BE2C (cell line): ENCODE measurements around the gene UBE2E2.

Experiments used
- DNase-seq: peaks from one replicate; pipeline ENCODE4 v3.0.0-alpha.2; 2020
- H3K27me3 ChIP-seq: fragments of 250-450 bp; sonication (Bioruptor Pico); 2 replicates; pipeline ENCODE4 v1.5.1; 2020; ENCODE audit warnings: mild to moderate bottlenecking
- H3K36me3 ChIP-seq: fragments of 250-450 bp; sonication (Bioruptor Pico); 2 replicates; pipeline ENCODE4 v1.5.1; 2020; ENCODE audit warnings: mild to moderate bottlenecking
- H3K4me1 ChIP-seq: fragments of 250-450 bp; sonication (Bioruptor Pico); 2 replicates; pipeline ENCODE4 v1.5.1; 2020
- H3K4me3 ChIP-seq: 2 replicates; pipeline ENCODE4 v1.5.1; 2011; ENCODE audit warnings: low read depth, low read length
- H3K9me3 ChIP-seq: fragments of 250-450 bp; sonication (Bioruptor Pico); 2 replicates; pipeline ENCODE4 v1.5.1; 2020
- TF ChIP-seq, protein P1 (sequence below): IDR thresholded peaks from 2 replicates; pipeline ENCODE4 v1.5.1; 2012; ENCODE audit warnings: mild to moderate bottlenecking, low read depth, low read length

Gene UBE2E2

GRCh38 chr3:23263796-23264195 is 60.7 kb downstream of the UBE2E2 start:
- no peak for DNase-seq
- H3K4me1 ChIP-seq, result no peaks in the 10 kb centered on the region

GRCh38 chr3:23264413-23264812 is 61.3 kb downstream of the UBE2E2 start:
- no peak overlapping the region for H3K4me3 ChIP-seq
- H3K4me1 ChIP-seq, result no peaks in the 10 kb centered on the region
- TF ChIP-seq, protein P1, sequence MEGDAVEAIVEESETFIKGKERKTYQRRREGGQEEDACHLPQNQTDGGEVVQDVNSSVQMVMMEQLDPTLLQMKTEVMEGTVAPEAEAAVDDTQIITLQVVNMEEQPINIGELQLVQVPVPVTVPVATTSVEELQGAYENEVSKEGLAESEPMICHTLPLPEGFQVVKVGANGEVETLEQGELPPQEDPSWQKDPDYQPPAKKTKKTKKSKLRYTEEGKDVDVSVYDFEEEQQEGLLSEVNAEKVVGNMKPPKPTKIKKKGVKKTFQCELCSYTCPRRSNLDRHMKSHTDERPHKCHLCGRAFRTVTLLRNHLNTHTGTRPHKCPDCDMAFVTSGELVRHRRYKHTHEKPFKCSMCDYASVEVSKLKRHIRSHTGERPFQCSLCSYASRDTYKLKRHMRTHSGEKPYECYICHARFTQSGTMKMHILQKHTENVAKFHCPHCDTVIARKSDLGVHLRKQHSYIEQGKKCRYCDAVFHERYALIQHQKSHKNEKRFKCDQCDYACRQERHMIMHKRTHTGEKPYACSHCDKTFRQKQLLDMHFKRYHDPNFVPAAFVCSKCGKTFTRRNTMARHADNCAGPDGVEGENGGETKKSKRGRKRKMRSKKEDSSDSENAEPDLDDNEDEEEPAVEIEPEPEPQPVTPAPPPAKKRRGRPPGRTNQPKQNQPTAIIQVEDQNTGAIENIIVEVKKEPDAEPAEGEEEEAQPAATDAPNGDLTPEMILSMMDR, result no peak
- H3K36me3 ChIP-seq, result no peaks in the 10 kb centered on the region
- H3K27me3 ChIP-seq, result no peaks in the 10 kb centered on the region
- no peaks in the 10 kb centered on the region for H3K9me3 ChIP-seq
- no peak for DNase-seq

More at GRCh38 chr3:23263796-23264195, 60.7 kb downstream of the UBE2E2 start:
- TF ChIP-seq, protein P1, result no peak
- no peaks in the 10 kb centered on the region for H3K36me3 ChIP-seq
- H3K9me3 ChIP-seq, result no peaks in the 10 kb centered on the region
- H3K27me3 ChIP-seq, result no peaks in the 10 kb centered on the region
- no peak overlapping the region for H3K4me3 ChIP-seq

- DNase-seq, result no peak
- TF ChIP-seq, protein P1, result no peak
- Histone ChIP-seq H3K4me1 (no peaks in the 10 kb centered on the region), H3K36me3 (no peaks in the 10 kb centered on the region), H3K9me3 (no peaks in the 10 kb centered on the region), H3K4me3 (no peak overlapping the region), H3K27me3 (no peaks in the 10 kb centered on the region)
Measured at GRCh38 chr3:23270423-23270822, 67.3 kb downstream of the UBE2E2 start.

GRCh38 chr3:23271876-23272741 is 69.0 kb downstream of the UBE2E2 start:
- DNase-seq, result no peak
- H3K27me3 ChIP-seq, result no peaks in the 10 kb centered on the region
- H3K36me3 ChIP-seq, result no peaks in the 10 kb centered on the region
- H3K9me3 ChIP-seq, result no peaks in the 10 kb centered on the region
- no peaks in the 10 kb centered on the region for H3K4me1 ChIP-seq
- TF ChIP-seq, protein P1, result no peak
- H3K4me3 ChIP-seq, result no peak overlapping the region

- Histone ChIP-seq H3K4me1 (no peaks in the 10 kb centered on the region), H3K9me3 (no peaks in the 10 kb centered on the region), H3K4me3 (no peak overlapping the region), H3K36me3 (no peaks in the 10 kb centered on the region), H3K27me3 (no peaks in the 10 kb centered on the region)
- no peak for DNase-seq
- TF ChIP-seq, protein P1, result no peak
Measured at GRCh38 chr3:23272820-23273219, 69.7 kb downstream of the UBE2E2 start.

GRCh38 chr3:23275061-23275460 is 71.9 kb downstream of the UBE2E2 start:
- TF ChIP-seq, protein P1, result no peak
- Histone ChIP-seq H3K9me3 (no peaks in the 10 kb centered on the region), H3K4me3 (no peak overlapping the region), H3K4me1 (no peaks in the 10 kb centered on the region), H3K27me3 (no peaks in the 10 kb centered on the region), H3K36me3 (no peaks in the 10 kb centered on the region)
- no peak for DNase-seq
